HG03457 (cell line): ENCODE measurements around the gene NEK6.

Experiments
- ATAC-seq: cut with Tn5 transposase; IDR thresholded peaks from one replicate; pipeline ENCODE4 v1.9.1; 2021; ENCODE audit warnings: moderate number of reproducible peaks; ENCODE audit not compliant: unreplicated experiment

NEK6 gene

GRCh38 chr9:124257844-124258606 lies at the start of gene NEK6:
Gene NEK6, plus strand, starts transcription at chr9:124257949. Its CDS starts 44,016 bp downstream, at chr9:124301965.
- ATAC-seq: no peak

- ATAC-seq: no peak
Measured at GRCh38 chr9:124208571-124208970, 49.2 kb upstream of the NEK6 start.

- no peak for ATAC-seq
Measured at GRCh38 chr9:124209279-124209678, 48.5 kb upstream of the NEK6 start.

- ATAC-seq: no peak
Measured at GRCh38 chr9:124209774-124210173, 48.0 kb upstream of the NEK6 start.

GRCh38 chr9:124210697-124211096 lies 47.1 kb upstream of the NEK6 start:
- peak; percentile 54 for ATAC-seq

- ATAC-seq: no peak
Measured at GRCh38 chr9:124212381-124213050, 45.2 kb upstream of the NEK6 start.

- ATAC-seq: no peak
Measured at GRCh38 chr9:124213396-124213795, 44.4 kb upstream of the NEK6 start.

- ATAC-seq: no peak
Measured at GRCh38 chr9:124214116-124214515, 43.6 kb upstream of the NEK6 start.

- no peak for ATAC-seq
Measured at GRCh38 chr9:124214596-124215367, 43.0 kb upstream of the NEK6 start.

GRCh38 chr9:124215368-124215910 lies 42.3 kb upstream of the NEK6 start:
- no peak for ATAC-seq

- ATAC-seq: no peak
Measured at GRCh38 chr9:124215956-124216355, 41.8 kb upstream of the NEK6 start.

- ATAC-seq: no peak
Measured at GRCh38 chr9:124216474-124217176, 41.1 kb upstream of the NEK6 start.

- no peak for ATAC-seq
Measured at GRCh38 chr9:124217836-124218437, 39.8 kb upstream of the NEK6 start.

- peak; percentile 61 for ATAC-seq
Measured at GRCh38 chr9:124218438-124218982, 39.2 kb upstream of the NEK6 start.

GRCh38 chr9:124218987-124219461 lies 38.7 kb upstream of the NEK6 start:
- peak; percentile 3 for ATAC-seq

GRCh38 chr9:124220946-124221451 lies 36.8 kb upstream of the NEK6 start:
- no peak for ATAC-seq

- no peak for ATAC-seq
Measured at GRCh38 chr9:124221676-124222075, 36.1 kb upstream of the NEK6 start.

GRCh38 chr9:124222109-124222508 lies 35.6 kb upstream of the NEK6 start:
- ATAC-seq: no peak

GRCh38 chr9:124222918-124223720 lies 34.6 kb upstream of the NEK6 start:
- no peak for ATAC-seq
